GM12872 (cell line): ENCODE measurements around the gene PRF1.

Experiments
- TF ChIP-seq, protein P1 (sequence below): IDR thresholded peaks from 3 replicates; pipeline ENCODE4 v1.5.1; 2011; ENCODE audit warnings: low read depth, mild to moderate bottlenecking, low read length, moderate library complexity; ENCODE audit not compliant: insufficient read depth

The PRF1 gene

DNA sequence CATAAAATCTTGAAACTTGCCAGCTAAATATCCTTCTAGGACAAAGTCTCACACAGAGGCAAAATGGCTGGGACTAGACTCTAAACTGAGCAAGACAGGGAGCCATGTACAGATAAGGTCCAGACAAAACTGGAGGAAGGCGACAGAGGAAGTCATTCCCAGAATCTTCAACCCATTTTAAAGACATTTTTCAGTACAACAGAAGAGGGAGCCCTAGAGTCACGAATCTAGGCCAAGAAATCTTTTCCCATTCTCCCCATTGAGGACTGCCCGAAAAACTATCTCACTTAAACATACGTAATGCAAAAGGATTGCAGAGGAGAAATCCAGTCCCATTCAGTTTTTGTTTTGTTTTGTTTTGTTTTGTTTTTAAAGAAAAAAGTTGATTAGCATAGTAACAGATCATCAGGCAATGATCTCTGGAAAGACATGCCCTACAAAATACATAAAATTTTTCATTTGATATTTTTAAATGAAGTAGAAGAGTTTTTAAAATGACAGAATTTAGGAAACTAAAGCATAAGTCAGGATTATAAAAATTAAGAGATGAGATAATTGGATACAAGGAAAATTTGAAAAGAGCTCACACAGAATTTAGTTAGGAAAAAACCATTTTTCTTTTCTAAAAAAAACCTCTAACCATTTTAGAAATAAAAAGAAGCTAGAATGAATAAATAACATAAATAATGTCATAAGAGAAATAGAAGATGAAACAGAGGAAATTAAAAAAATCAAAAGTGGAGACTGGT is 16.9 kb upstream of the PRF1 start:
- TF ChIP-seq, protein P1, sequence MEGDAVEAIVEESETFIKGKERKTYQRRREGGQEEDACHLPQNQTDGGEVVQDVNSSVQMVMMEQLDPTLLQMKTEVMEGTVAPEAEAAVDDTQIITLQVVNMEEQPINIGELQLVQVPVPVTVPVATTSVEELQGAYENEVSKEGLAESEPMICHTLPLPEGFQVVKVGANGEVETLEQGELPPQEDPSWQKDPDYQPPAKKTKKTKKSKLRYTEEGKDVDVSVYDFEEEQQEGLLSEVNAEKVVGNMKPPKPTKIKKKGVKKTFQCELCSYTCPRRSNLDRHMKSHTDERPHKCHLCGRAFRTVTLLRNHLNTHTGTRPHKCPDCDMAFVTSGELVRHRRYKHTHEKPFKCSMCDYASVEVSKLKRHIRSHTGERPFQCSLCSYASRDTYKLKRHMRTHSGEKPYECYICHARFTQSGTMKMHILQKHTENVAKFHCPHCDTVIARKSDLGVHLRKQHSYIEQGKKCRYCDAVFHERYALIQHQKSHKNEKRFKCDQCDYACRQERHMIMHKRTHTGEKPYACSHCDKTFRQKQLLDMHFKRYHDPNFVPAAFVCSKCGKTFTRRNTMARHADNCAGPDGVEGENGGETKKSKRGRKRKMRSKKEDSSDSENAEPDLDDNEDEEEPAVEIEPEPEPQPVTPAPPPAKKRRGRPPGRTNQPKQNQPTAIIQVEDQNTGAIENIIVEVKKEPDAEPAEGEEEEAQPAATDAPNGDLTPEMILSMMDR: peak; percentile 40

DNA sequence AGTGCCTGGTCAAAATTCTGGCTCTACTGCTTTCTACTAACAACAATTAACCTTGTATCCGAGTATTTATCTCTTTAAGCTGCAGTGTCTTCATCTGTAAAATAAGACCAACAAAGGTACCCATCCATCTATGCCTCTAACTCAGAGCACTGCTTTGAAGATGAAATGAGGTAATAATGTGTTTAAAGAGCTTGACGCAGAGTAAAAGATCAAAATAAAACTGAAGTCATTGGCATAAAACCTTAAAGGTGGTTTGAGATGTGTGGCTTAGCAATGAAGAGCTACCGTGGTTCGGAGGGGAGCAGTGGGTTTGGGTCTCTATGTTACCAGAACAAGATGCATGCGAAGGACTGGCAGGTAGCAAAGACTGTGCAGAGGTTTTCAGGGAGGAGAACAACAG is 16.1 kb upstream of the PRF1 start:
- TF ChIP-seq, protein P1: no peak

DNA sequence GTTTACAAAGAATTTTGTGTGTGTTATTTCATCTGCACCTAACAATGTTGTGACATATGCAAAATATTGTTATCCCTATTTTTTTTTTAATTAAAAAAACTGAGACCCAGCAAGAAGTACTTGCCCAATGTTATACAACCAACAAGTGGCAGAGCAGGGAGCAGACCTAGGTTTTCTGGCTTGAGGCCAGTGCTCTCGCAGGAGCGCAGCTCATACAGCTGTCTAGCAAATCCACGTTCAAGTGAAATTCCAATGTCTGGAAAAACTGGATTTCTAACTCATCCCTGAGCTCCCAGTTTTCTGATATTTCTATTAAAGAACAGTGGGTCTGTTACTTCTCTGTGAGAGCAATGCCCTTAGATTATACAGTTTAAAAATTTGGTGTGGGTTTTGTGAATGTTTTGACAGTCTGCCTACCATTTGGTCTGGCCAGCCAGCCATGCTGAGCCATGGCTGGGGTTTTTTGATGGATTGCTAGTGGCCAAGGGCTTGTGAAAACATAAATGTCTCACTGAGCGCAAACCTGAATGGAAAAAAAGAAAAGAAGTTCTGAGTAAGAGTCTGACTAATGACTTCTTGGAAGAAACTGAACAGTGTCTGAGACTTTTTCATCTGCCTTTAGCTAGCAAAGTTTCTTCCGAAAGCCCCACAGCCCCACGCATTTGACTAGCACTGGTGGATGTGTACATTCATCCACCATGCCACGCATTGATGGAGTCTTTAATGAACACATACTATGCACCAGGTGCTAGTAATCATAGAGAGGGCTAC is 15.4 kb upstream of the PRF1 start:
- TF ChIP-seq, protein P1: no peak

DNA sequence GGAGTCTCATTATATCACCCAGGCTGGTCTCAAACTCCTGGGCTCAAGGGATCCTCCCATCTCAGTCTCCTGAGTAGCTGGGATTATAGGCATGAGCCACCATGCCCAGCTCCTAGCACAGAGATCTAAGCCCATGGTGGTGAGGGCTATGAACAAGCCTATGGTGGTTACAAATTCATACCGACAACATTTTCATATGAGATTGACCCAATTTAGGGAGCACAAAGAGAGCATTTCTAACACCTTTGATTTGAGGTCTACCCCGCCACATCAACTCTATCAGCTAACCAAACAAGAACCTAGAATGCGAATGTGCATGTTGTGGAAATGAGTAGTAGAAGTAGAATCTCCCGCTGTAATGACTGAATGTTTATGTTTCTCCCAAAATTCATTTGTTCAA is 14.2 kb upstream of the PRF1 start:
- TF ChIP-seq, protein P1: no peak

DNA sequence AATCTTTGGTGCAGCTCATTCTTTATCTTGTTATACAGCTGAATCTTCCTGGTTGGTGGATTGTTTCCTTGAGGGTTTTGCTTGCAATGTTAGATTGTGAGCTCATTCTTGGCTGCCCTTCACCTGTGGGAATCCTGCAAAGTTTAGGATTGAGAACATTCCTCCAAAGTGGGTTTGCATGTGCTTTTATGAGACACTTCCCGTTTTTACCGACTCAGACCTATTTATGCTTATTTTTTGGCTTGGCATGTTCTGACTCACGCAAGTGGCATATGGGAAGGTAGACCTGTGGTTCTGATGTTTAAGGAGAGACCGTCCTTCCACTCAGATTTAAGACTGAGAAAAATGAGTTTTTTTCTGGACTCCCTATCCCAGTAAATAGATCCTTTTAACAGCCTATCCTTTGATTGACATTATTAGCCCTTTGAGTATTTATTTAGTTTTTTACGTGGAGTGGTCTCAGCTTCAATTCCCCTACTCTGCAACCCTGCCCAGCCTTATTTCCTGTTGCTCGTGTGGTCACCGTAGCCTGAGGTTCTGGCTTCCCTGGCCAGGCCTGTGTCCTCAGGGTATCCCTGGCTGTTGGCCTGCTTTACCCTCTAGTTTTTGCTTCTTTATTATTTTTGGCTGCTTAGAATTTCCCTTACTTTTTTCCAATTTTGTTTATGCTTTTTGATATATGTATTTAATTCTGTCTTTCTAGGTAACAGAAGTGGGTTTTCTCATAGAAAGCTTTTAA is 13.4 kb upstream of the PRF1 start:
- TF ChIP-seq, protein P1: no peak

DNA sequence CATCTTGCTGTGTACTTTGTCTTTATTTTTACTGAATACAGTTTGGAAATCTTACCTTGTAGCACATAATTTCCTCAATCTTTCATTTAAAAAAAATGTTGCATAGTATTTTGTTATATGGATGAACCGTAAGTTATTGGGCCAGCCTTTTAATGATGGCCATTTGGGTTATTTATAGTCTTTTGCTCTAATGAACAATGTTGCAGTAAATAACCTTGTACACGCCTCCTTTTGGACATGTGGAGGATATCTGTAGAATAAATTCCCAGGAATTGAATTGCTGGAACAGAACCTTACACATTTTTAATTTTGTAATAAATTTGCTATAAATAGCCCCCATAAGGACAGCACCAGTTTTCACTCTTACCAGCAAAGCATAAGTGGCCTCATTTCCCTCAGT is 12.7 kb upstream of the PRF1 start:
- TF ChIP-seq, protein P1: no peak

DNA sequence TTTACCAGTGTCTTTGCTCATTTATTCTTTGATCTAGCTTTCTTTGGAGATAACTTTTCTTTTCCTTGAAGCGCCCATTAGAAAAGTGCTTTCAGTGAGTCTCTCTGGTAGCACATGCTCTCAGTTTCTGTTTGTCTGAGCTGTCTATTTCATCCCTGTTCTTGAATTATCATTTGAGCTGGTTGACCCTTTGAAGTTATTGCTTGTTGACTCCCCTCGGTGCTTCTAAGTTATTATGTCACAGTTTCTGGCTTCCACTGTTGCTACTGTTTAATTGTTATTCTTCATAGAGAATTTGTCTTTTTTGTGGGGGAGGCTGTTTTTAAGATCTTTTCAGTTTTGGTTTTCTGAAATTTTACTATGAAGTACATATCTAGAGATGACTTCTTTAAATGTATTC is 11.4 kb upstream of the PRF1 start:
- TF ChIP-seq, protein P1: no peak
